K562 (cell line): ENCODE results near the gene DTNBP1. TPM values are rescaled to one million over a fixed set of nuclear protein-coding genes. Genes with fewer than 3 reads are reported as not detected.

Source experiments
- E2F1 ChIP-seq: sonication (generic); formaldehyde crosslinking; IDR thresholded peaks from 2 replicates; pipeline ENCODE4 v1.8.1; 2023; ENCODE audit warnings: mild to moderate bottlenecking, missing genetic modification reagents, moderate library complexity
- KLF1 ChIP-seq: fragments of 450-650 bp; IDR thresholded peaks from 2 replicates; pipeline ENCODE4 v1.6.1; 2016; ENCODE audit warnings: missing genetic modification characterization, missing compliant biosample characterization
- MAX ChIP-seq: sonication (generic); formaldehyde crosslinking; IDR thresholded peaks from 2 replicates; pipeline ENCODE4 v1.9.0; 2022; ENCODE audit warnings: mild to moderate bottlenecking, missing genetic modification reagents
- MBD2 ChIP-seq: sonication (generic); IDR thresholded peaks from 2 replicates; pipeline ENCODE4 v1.6.1; 2016; ENCODE audit warnings: low read depth, borderline replicate concordance
- MTF1 ChIP-seq: fragments of 250-450 bp; sonication (Bioruptor Pico); IDR thresholded peaks from 2 replicates; pipeline ENCODE4 v1.9.0; 2021; ENCODE audit warnings: moderate library complexity, mild to moderate bottlenecking, inconsistent platforms, borderline replicate concordance
- MYNN ChIP-seq, 2 experiments: sonication (generic); formaldehyde crosslinking in 1 of 2; IDR thresholded peaks; 2 replicates each; pipeline versions ENCODE4 v1.5.0 to v1.6.1; 2016 to 2020; ENCODE audit warnings: antibody characterized with exemption in 1 of 2, missing genetic modification reagents in 1 of 2
- NEUROD1 ChIP-seq: fragments of 150-350 bp; IDR thresholded peaks from 2 replicates; pipeline ENCODE4 v1.6.1; 2014; ENCODE audit warnings: borderline replicate concordance, low read length, low read depth; ENCODE audit not compliant: partially characterized antibody
- NFIX ChIP-seq: fragments of 250-450 bp; sonication (Bioruptor Pico); IDR thresholded peaks from 2 replicates; pipeline ENCODE4 v1.4.0; 2020; ENCODE audit warnings: low read depth, mild to moderate bottlenecking, moderate library complexity
- NR2C1 ChIP-seq, 2 experiments: fragments of 450-650 bp; IDR thresholded peaks; 2 replicates each; pipeline ENCODE4 v1.6.1; 2017; ENCODE audit warnings: mild to moderate bottlenecking in 2 of 2, antibody characterized with exemption in 1 of 2, inconsistent platforms in 1 of 2, missing compliant biosample characterization in 1 of 2, missing genetic modification characterization in 1 of 2
- POLR2G ChIP-seq: fragments of 200-400 bp; formaldehyde crosslinking; IDR thresholded peaks from 2 replicates; pipeline ENCODE4 v1.6.1; 2017; ENCODE audit warnings: low read depth, mild to moderate bottlenecking, antibody characterized with exemption, low read length, moderate library complexity
- SMAD4 ChIP-seq: fragments of 250-450 bp; sonication (Bioruptor Pico); conservative IDR thresholded peaks from 2 replicates; pipeline ENCODE4 v1.8.0; 2021; ENCODE audit warnings: inconsistent platforms, mild to moderate bottlenecking, moderate library complexity
- TOE1 ChIP-seq, 2 experiments: fragments of 450-650 bp in 1 of 2; sonication (generic) in 1 of 2; formaldehyde crosslinking in 1 of 2; IDR thresholded peaks; 2 replicates each; pipeline versions ENCODE4 v1.7.1 to v1.8.0; 2016 to 2022; ENCODE audit warnings: borderline replicate concordance in 2 of 2, mild to moderate bottlenecking in 2 of 2, antibody characterized with exemption in 1 of 2, inconsistent platforms in 1 of 2, low read depth in 1 of 2, missing genetic modification reagents in 1 of 2, moderate library complexity in 1 of 2
- ZBTB2 ChIP-seq: fragments of 450-650 bp; IDR thresholded peaks from 2 replicates; pipeline ENCODE4 v1.6.1; 2016; ENCODE audit warnings: antibody characterized with exemption
- ZBTB5 ChIP-seq: fragments of 450-650 bp; IDR thresholded peaks from 2 replicates; pipeline ENCODE4 v1.6.1; 2017; ENCODE audit warnings: antibody characterized with exemption
- ZNF280B ChIP-seq: fragments of 250-450 bp; sonication (Bioruptor Pico); IDR thresholded peaks from 2 replicates; pipeline ENCODE4 v1.5.1; 2021; ENCODE audit warnings: mild to moderate bottlenecking
- ZNF57 ChIP-seq: fragments of 450-650 bp; formaldehyde crosslinking; IDR thresholded peaks from 2 replicates; pipeline ENCODE4 v1.4.0; 2020; ENCODE audit warnings: mild to moderate bottlenecking, moderate library complexity
- ZNF644 ChIP-seq: fragments of 200-800 bp; sonication (Bioruptor generic); IDR thresholded peaks from 2 replicates; pipeline ENCODE4 v1.6.1; 2016; ENCODE audit warnings: low read depth, missing genetic modification characterization, missing compliant biosample characterization
- ZNF76 ChIP-seq: fragments of 250-450 bp; sonication (Bioruptor Pico); IDR thresholded peaks from 2 replicates; pipeline ENCODE4 v1.4.0; 2020; ENCODE audit warnings: mild to moderate bottlenecking, moderate library complexity, borderline replicate concordance
- ZNF778 ChIP-seq: fragments of 450-650 bp; formaldehyde crosslinking; IDR thresholded peaks from 2 replicates; pipeline ENCODE4 v1.4.0; 2020; ENCODE audit warnings: mild to moderate bottlenecking, moderate library complexity
- polyA plus RNA-seq, 8 experiments: library from polyadenylated mRNA; depleted of rRNA in 4 of 8; stranded (reverse) in 5 of 8; unstranded in 3 of 8; fragments of >200 nt; fragmentation: Nextera tagmentation in 2 of 8; fragmentation: Illumina TruSeq in 1 of 8; extraction: Ambion mirVana in 2 of 8; extraction: Trizol in 1 of 8; gene quantifications; 2 replicates each; pipeline versions ENCODE4 v1.2.1 to v1.2.3, GENCODE V29; 2011 to 2014; ENCODE audit warnings: inconsistent platforms in 1 of 8, missing spikeins in 1 of 8
- total RNA-seq, 7 experiments: library from RNA; depleted of rRNA in 6 of 7; stranded (reverse); fragments of >200 nt in 6 of 7; fragmentation: Illumina TruSeq in 2 of 7; extraction: Trizol in 2 of 7; gene quantifications; 2 replicates each; pipeline versions ENCODE4 v1.2.1 to v1.2.3, GENCODE V29; 2011 to 2021; ENCODE audit warnings: low replicate concordance in 1 of 7

DTNBP1 gene
- total and polyA plus RNA-seq, 9 of the 15 experiments (the other 6 are each of a cell fraction or from before 2014, with no cell fraction given): 16.7 to 54.5 (median 21.4) TPM

GRCh38 chr6:15569035-15569995 is 93.5 kb downstream of the DTNBP1 start (continued):
- TF ChIP-seq ZBTB5 (no peak), ZNF76 (no peak), ZNF778 (CRISPR knock-in tag) (no peak), NR2C1 (IDR thresholded peaks at IDR 0.05) (peak; percentile 64), NR2C1 (tag; IDR thresholded peaks at IDR 0.05) (peak; percentile 62), MTF1 (CRISPR knock-in tag) (no peak), ZNF57 (CRISPR knock-in tag) (no peak), MAX (CRISPR knock-in tag) (no peak), NFIX (CRISPR knock-in tag) (no peak), TOE1 (IDR thresholded peaks at IDR 0.05; ENCODE audit: borderline replicate concordance) (peak; percentile 23; the same call in 1 of the 2 replicates), TOE1 (CRISPR knock-in tag; IDR thresholded peaks at IDR 0.05; ENCODE audit: borderline replicate concordance, low read depth) (no peak), ZNF644 (tag) (peak; percentile 82; the same call in 1 of the 2 replicates), KLF1 (no peak), SMAD4 (CRISPR knock-in tag) (peak; percentile 61), MYNN (IDR thresholded peaks at IDR 0.05) (peak; percentile 28; the same call in 1 of the 2 replicates), MYNN (CRISPR knock-in tag; IDR thresholded peaks at IDR 0.05) (no peak), E2F1 (CRISPR knock-in tag) (no peak), MBD2 (peak; percentile 70; the same call in 1 of the 2 replicates), NEUROD1 (peak; percentile 48), ZBTB2 (no peak), ZNF280B (no peak), POLR2G (no peak)
